Stimulated activated CD4-positive, alpha-beta T cell treated with anti-CD3 and anti-CD28 coated beads, TNF-alpha, amount 100 ng/mL, for 24 hours (primary cell): ENCODE data around the gene GSTO1.

ENCODE experiments used
- DNase-seq, 3 experiments: peaks; one replicate each; pipeline ENCODE4 v3.0.0-alpha.2; 2020; ENCODE audit warnings: low read depth in 3 of 3

Gene GSTO1

DNA sequence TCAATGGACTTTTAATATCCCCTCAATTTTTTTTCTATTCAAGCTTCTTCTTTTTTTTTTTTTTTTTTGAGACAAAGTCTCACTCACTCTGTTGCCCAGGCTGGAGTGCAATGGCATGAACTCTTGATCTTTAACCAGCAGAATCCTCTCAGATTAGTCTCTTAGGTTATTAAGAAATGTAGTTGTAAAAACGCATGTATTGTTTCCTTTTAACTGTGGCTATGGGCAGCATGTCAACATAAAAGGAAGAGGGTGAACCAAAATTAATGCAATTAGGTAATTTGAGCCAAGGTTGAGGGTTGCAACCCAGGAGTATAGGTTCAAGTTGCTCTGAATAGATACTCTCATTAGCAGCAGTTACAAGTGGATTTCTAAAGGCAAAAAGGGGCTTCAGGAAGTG, 4.3 kb upstream of the GSTO1 start:
- no peak for DNase-seq

DNA sequence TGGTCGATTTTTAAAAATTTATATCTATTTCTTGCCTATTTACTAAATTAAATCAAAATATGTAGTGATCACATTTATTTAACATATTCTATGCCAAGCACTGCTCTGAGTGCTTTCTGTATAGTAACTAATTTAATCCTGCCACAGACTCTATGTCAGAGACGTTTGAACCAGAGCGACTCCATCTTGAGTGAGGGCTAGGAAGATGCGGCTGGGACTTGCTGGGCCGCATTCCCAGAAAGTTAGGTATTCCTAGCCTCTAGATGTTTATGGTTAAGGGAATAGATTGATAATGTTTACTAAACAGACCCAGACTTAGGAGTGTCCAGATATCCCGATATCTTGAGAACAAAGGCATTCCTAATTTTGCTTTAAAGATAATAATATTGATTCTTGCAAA, 3.2 kb upstream of the GSTO1 start:
- DNase-seq = no peak

DNA sequence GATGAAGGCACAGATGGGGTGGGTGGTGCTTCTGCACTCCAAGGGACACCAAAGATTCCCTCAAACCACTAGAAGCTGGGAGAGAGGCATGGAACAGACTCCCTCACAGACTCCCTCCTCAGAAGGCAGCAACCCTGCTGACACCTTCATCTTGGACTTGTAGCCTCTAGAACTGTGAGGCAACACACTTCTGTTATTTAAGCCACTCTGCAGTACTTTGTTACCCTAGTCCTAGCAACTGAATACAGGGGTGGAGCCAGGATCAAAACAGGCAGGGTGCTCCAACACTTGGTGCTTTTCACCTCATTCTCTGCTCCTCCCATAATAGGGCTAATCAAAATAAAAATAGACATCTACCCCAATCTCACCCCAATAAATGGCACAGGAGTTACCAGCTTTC, 2.3 kb upstream of the GSTO1 start:
- no peak for DNase-seq

DNA sequence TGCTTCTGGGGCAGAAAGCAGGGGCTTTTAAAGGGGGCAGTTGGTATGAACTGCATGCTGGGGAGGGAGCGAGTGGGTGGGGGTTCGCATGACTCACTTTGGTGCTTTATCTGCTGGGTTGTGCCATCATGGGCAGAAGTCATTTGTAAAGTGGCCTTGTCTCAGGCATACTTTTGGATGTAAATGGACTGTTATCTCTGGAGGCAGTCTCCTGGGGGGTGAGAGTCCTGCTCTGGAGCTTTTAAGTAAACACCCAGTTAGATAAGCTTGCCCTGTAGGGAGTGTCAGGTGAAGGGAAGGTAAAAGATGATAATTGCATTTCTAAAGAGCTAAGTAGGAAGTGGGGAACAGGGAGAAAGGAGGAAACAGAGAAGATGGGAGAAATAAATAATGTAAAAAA, 1.6 kb upstream of the GSTO1 start:
- DNase-seq = no peak

DNA sequence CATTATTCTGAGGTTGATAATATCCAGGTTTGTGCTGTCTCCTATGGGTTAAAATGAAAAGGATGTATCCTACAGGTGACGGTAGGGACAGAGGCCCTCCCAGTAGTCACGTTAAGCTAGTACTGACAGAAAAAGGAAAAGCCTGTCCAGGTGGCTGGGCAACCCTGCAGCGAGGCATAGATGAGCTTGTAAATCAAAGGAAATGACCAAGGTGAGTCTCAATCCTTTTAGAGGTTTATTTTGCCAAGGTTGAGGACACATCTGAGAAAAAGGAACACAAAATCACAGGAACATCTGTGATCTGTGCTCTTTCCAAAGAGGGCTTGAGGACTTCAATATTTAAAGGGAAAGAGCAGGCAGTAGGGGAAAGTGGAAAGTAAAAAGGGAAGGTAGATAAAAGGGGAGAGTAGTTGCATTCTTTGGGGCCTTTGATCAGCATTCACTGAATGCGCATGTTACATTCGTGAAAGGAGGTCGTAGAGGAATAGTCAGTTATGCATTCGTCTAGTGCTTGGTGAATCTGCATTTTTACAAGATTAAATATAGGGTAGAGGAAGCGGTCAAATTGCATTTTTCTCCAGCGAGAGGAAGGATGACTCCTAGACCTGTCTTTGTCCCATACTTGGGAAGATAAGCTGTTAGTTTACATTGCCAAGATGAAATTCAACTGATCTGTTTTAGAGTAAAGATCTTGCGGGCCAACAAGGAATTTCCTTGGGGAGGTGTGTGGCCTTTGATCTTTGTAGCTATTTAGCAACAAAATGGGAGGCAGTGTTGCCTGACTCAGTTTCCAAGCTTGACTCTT, 884 bp upstream of the GSTO1 start:
- DNase-seq = no peak

DNA sequence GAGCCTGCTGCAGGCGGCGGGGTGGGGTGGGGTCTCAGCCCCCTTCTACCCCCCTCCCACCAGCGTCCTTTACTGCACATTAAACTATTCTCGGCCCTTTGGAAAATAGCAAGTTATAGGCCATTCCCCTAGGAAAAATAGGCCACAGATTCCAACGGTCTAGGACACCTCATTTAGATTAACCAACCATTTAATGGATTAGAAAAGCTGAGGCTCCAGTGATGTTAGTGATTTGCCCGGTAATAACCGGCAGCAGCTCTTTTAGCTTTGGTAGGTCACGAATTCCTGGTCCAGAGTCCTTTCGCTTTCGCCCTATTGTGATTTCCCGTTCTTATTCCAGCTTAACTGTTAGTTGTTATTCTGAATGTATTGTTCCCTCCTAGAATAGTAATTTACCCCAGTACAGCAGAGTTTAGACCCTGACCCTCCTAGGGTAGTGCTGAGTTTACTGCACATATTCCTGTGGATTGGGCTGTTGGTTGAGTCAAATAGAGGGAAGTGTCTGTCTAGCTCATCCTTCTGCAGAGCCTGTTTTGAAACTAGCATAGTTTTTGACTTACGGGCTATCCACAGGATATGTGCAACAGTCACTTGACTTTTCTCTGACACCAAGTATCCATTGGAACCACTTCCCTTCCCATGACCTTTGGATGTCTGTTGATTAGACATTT, 754 bp downstream of the GSTO1 start:
- no peak for DNase-seq

DNA sequence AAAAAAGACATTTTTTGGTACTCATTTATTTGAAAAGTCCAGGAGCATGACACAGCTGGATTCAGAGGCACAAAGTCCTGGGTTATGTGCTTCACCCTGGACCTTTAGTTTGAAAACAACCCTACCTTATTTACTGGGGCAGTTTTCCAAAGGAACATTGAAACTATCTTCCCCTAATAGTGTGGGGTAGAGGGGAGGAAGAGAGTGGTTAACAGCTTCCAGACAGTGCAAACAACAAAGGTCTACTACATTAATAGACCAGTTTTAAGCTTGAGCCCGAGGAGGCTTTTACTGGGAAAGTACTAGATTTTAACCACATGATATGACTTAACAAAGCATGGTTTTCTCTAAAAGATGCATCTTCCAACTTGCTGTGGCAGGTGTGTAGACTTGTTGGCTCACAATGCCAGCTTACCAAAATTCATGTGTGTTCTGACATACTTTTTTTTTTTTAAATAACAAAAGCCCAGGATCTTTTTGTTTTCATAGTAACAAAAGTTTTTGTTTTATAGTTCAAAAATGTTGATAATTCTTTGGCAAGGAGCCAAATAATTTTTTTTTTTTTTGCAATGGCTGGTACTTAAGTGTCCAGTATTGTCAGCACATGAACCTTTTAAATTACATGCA, 1.8 kb downstream of the GSTO1 start:
- no peak for DNase-seq

DNA sequence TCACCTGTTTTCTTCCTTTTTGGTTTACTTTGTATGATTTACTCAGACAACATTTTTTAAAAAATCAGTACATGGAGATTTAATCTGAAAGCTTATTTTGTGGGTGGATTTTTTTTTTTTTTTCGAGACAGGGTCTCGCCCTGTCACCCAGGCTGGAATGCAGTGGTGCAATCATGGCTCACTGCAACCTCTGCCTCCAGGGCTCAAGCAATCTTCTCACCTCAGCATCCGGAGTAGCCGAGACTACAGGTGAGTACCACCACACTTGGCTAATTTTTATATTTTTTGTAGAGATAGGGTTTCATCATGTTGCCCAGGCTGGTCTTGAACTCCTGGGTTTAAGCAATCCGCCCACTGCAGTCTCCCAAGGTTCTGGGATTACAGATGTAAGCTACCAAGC, 2.5 kb downstream of the GSTO1 start:
- no peak for DNase-seq

DNA sequence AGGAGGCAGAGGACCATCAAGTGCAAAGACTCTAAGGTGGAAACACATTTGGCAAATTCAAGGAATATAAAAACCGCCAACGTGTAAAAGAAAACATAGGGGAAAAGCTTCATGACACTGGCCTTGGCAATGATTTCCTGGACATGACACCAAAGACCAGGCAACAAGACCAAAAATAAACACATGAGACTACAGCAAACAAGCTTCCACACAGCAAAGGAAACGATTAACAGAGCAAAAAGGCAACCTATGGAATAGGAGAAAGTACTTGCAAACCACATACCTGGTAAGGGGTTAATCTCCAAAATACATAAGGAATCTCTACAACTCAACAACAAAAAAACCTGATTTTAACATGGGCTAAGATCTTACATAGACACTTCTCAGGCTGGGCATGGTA, 3.5 kb downstream of the GSTO1 start:
- DNase-seq = no peak

DNA sequence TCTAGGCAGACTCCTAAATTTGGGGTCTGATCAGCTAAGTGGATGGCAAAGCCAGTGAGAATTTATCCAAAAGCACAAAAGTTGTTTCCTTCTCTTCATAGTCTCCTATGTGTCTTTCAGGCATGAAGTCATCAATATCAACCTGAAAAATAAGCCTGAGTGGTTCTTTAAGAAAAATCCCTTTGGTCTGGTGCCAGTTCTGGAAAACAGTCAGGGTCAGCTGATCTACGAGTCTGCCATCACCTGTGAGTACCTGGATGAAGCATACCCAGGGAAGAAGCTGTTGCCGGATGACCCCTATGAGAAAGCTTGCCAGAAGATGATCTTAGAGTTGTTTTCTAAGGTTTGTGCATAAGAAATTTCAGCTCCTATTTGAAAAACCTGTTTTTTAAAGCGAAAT, 4.8 kb downstream of the GSTO1 start:
- DNase-seq = no peak

DNA sequence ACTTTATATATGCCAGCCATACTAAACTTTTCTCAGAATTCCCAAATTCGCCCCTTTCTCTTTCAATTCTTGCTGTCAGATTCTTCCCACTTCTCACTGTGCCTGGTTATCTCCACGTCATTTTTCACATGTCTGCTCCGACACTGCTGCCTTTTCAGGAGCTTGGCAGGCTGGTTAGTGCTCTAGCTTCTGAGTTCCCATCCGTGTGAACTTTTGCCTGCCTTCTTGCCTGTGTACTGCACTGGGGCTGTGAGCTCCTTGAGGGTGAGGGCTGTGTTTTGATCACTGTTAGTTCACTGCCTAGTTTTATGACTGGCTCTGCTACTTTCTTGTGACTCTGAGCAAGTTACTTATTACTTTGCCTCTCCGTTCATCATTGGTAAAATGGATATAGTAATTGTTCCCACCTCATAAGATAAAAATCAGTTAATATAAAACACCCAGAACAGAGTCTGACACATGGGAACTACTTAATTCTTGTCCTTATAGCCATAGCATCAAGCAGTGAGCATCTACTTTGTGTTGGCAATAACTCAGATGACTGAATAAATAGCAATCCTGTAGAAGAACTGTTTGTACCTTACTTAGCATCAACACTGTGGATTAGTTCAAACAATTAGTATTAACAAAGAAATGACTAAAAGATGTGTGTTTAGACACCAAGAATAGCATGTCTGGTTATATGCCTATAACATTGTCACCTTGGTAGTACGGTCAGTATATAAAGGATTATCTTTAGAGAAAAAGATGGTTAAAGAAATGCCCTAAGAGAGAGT, 5.5 kb downstream of the GSTO1 start:
- DNase-seq = no peak

DNA sequence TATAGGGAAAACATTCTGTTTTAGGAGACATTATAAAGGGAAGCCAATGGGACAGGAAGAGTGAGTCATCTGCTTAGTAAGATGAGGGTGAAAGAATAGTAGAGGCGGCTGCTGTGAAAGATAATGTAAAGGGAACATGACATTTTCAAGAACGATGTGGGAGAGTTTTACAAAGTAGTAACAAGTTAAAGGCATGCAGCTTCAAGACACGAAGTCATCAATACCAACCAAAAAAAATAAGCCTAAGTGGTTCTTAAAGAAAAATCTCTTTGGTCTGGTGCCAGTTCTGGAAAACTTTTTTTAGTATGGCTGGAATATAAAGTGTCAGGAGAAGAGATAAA, 6.1 kb downstream of the GSTO1 start:
- DNase-seq = no peak

DNA sequence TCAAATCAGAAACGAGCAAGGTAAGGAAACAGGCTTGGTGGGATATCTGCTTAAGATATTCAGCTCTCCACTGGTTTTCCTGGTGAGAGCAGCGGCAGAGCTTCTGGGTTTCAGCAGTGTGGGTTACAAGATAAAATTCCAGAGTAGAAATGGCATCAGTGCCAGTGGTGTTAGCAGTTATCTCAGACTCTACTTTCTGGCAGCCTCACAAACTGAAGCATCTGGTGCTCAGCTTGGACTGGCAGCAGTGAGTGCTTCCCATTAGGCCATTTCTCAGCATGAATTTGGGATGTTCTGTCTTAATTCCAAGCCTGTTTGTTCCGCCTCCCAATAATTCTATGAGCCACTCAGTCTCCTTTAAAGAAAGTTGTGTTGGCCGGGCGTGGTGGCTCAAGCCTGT, 7.4 kb downstream of the GSTO1 start:
- DNase-seq = no peak

DNA sequence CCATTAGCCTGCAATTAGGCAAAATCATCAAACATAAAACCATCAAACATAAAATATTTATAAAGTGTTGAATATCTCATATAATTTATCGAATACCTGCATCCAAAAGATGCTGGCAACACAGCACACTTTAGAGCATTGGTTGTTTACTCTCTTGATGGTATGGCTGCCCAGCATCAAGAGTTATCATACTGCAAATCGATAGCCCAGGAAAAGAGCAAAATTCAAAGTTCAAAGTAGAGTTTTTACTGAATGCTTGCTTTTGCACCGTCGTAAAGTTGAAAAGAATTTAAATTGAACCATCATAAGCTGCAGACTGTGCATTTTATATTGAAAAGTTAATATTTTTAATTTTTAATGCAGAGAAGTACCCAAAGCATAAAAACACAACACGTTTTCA, 10.1 kb downstream of the GSTO1 start:
- DNase-seq = no peak

DNA sequence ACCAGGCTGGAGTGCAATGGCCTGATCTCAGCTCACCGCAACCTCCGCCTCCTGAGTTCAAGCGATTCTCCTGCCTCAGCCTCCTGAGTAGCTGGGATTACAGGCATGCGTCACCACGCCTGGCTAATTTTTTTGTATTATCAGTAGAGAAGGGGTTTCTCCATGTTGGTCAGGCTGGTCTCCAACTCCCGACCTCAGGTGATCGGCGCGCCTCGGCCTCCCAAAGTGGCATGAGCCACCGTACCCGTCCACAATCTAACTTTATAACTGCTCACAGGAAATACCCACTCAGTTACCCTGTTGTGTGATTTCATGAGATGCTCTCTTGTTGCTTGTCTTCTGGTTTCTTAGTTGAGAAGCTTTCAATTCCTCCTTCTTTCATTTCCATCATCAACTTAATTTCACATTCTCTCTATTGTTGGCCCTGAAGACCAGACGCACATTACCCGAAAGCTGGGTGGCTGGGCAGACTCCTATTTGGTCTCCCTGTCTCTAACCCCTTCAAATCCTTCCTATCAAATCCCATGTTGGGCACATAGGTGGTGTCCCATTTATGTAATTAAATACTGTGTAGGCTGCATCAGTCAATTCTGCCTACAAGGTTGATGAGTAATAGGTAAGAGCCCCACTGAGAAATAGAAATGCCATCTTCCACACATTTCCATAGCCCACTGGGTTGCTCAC, 13.2 kb downstream of the GSTO1 start:
- peak in 2 of 3 experiments; percentile 35 to 38 for DNase-seq

DNA sequence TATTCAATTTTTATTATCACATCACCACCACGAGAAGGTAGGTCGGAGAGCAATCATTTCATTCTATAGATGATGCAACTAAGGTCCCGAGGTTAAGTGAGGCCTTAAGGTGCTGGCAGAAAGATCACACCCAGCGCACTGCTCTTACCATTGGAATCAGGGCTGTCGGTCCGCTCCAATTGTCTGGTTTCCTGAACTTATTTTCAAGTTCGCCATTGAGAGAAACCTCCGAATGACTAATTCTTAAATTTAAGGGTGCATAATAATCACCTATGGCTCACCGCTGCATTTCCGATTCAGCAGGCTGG, 13.7 kb downstream of the GSTO1 start:
- peak in 1 of 3 experiments; percentile 24 for DNase-seq

DNA sequence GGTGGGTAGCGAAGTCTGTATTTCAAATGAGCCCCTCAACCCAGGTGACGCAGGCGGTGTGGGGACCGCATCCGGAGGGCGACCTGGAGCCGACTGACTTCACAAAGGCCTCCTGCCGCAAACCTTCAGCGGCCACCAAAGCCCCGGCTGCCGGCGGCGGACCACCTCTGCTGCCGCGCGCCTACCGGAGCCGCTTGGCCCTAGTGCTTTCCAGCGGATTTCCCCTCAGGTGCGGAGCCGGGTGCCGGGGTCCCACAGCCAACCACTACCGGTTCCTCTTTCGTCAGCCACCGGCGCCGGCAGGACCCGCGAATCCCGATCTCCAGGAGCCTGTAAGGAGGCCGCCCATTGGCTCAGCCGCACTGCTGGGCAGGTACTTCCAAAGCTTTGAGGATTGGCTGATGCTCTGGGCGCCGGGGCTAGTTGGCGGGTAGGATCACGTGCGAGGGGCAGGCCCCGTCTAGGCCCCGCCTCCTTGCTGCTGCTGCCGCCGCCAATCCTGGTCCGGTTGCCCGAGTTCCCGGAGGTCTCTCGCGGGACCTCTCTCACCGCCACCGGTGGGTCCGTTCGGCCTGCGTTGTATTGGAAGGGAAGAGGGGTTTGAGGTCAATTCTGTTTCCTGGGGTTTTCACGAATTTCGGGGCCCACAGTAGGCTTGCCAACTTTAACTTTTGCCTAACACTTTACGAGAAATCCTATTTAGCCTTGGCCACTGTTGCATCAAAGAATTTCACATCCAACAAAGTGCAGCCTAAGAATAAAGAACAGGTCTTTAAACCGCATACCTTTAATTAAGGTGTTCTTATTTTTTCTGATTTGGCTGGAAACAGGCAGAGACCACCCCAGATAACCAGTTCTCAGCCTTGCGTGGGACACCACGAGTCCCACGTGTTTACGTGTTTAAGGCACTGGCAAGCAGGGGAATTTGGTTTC, 14.3 kb downstream of the GSTO1 start, which contains the start of gene GSTO2:
TSS of gene GSTO2 (plus strand) at position 472 of the 933 bp plus-strand sequence. CDS start 5,732 bp downstream, outside the sequence.
- peak; percentile 94 to 98 (median 95) for DNase-seq

DNA sequence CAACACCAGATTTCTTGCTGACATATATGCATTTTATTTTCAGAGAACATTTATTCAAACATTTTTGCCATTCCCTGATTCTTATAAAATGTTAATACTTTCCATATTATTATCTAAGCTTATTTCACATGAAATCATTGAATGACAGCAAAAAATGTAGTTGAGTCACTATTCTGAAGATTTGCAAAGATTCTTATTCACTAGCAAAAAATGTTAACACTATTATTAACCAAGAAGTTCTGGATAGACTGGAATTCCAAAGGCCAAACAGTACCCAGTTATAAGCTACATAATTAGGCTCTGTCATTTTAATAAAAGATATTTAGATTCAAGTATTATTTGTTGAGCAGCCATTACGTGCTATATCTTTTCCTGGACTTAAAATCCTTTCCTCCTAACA, 18.6 kb downstream of the GSTO1 start:
- DNase-seq = no peak

DNA sequence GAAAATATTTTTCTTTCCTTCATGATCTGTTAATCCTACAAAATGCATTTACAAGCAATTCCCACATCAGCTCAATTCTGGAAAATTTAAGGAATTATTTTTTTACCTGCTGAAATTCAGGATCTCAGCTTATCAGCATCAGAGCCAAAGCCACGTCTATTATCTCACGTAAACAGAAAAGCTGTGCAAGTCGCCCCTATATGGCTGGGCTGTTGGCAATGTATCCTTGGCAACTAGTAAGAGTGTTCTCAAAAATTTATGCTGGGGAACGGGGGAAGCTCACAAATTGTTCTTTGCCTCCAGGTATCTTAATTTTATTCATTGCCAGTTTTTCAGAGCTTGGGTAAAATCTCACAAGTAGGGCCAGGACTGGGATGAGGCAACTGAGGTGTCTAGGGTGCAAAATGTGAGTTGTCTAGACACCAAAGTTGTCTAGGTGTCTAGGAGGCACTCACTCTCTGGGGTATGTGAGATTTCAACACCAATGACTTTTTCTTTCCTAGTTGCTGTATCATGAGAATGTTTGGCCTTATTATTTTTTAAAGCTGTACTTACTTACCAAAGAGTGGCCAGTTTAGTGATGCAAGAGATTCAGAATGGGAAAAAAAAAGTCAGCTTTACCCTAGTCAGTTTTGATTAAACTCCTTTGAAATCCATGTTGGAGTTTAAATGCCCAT, 19.3 kb downstream of the GSTO1 start:
- DNase-seq = no peak
